GM12801 (cell line): ENCODE results near the gene ACAP1.

Source experiments
- TF ChIP-seq, protein P1 (sequence below): IDR thresholded peaks from one replicate; pipeline ENCODE4 v1.5.1; 2011; ENCODE audit warnings: control low read depth; ENCODE audit not compliant: insufficient read length; ENCODE audit errors: extremely low read depth

Gene ACAP1

DNA sequence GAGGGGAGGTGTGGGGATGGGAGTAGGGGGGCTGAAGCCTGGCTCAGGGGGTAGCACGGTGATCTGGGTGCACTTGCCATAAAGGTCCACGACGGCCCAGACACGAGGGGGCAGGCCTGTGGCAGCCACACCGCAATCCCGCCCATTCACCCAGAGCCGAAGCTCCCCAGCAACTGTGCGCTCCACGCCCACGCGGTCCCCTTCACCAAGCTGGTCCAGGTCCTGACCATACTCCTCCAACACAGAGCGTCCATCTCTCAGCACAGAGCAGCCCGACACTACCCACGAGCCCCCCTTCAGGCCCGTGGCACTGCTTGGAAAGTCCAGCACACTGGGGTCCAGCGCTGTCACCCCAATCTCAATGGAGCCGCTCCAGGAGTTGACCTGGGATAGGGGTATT, 8.8 kb upstream of the ACAP1 start:
- TF ChIP-seq, protein P1, sequence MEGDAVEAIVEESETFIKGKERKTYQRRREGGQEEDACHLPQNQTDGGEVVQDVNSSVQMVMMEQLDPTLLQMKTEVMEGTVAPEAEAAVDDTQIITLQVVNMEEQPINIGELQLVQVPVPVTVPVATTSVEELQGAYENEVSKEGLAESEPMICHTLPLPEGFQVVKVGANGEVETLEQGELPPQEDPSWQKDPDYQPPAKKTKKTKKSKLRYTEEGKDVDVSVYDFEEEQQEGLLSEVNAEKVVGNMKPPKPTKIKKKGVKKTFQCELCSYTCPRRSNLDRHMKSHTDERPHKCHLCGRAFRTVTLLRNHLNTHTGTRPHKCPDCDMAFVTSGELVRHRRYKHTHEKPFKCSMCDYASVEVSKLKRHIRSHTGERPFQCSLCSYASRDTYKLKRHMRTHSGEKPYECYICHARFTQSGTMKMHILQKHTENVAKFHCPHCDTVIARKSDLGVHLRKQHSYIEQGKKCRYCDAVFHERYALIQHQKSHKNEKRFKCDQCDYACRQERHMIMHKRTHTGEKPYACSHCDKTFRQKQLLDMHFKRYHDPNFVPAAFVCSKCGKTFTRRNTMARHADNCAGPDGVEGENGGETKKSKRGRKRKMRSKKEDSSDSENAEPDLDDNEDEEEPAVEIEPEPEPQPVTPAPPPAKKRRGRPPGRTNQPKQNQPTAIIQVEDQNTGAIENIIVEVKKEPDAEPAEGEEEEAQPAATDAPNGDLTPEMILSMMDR, result no peak

DNA sequence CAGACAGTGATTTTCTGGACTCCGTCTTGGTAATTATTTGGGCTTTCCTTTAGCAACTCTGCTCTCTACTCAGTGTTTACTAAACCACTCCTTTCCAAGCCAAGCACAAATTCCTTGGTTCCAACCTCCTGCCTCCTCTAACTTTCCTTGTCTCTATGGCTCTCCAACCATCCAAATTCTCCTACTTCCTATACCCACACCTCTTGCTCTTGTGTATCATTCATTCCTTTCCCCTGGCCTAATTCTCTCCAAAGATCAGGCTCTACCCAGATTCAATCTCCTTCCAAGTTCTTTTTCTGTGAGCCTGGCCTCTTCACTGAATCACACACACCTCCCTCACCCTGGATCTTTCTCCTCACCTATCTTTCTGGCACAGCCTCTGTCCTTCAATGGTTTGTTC, 8.3 kb upstream of the ACAP1 start:
- TF ChIP-seq, protein P1, result no peak

DNA sequence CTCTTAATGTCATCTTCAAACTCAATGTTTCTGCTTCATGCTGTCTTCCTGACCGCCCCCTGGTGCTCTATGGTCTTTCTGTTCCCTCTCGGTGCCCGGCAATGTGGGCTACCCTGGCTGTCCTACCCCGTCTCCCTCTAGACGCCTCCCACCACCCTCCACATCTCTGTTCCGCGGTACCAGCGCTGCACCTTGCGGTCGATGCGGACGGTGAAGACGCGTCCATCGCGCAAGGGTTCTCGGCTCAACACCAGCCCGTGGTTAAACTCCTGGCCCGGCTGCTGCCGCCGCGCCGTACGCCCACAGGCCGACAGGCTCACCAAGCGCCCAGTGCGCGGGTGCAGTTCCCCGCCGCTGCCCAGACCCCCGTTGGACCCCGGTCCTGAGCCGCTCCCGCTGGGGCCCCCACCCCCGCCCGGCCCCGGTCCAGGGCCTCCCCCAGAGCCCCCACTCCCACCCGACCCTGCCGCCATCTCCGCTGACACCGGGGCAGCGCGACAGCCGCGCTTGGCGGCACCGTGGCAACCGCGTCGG, 7.4 kb upstream of the ACAP1 start, which contains the start of gene NEURL4:
Gene NEURL4, minus strand, starts transcription at position 496 of the 534 bp plus-strand sequence. Its CDS starts 23 bp downstream, at position 473.
- TF ChIP-seq, protein P1, result no peak

DNA sequence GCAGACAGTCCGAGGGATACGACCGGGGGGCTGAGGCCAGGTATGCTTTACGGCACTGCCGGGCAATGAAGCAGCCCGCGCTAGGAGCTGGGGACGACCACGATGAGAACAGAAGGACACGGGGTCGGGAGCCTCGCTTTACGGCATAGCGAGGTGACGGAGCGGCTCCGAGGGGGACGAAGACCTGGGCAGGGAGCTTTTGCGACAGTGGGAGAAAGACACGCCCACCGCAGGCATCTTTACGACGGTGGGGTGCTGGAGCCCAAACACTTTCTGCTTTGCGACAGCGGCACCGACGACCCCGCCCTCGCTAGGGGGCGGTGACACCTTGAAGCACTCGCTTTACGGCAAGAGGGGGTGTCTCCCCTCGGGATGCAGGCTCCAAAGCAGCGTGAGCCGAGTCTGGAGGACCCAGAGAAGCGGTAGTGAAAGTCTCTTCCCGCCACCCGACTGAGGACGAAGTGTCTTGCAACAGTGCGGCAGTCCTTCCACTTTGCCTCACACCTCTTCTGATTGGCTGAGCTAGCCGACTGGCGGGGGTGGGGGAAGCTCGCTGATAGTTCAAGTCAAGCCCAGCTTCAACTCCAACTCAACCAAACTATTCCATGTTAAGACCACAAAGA, 6.8 kb upstream of the ACAP1 start:
- TF ChIP-seq, protein P1, result no peak

DNA sequence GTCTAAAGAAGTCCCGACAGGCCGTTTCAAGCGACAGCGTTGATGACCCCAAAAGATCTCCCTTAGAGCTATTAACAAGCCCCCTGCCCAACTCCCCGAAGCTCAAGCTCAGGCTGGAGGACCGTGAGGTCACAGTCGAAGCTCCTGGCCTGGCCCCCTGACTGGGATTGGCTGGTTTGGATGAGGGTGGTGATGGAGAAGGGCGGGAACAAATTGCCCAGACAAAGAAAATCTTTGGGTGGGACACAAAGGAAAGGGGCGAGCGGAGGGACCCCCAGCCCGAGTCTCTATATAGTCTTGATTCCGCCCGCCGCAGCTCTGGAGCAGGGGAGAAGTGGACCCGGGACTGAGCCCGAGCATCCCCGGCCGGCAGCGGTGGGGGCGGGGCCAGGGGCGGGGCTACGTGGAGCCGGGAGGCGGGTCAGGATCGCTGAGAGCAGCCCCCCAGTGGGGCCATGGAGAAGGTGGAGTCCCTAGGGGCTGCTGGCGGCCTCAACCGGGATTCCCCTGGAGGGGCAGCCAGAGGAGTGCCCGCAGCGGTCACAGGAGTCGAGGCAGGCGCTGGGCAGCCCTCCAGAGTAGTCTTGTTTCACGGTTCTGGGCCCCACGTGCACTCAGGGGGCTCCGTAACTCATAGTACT, 6.2 kb upstream of the ACAP1 start:
- TF ChIP-seq, protein P1, result no peak

DNA sequence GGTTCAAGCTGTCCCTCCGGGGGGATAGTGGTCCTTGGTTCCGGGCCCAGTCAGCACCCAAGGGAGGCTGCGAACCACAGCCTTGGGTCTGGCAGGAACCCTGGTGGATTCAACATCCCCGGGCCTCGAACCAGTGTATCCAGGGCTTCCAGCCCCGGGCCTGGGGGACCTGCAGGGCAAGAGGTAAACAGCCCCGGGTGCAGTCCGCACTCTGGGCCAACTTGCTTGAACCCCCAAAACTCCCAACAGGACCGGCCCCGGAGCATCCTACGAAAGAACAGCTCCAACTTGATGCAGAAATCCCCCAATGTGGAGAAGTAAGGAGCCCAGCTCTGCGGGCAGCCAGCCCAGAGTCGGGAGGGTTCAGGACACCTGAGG, 5.7 kb upstream of the ACAP1 start:
- TF ChIP-seq, protein P1, result no peak

DNA sequence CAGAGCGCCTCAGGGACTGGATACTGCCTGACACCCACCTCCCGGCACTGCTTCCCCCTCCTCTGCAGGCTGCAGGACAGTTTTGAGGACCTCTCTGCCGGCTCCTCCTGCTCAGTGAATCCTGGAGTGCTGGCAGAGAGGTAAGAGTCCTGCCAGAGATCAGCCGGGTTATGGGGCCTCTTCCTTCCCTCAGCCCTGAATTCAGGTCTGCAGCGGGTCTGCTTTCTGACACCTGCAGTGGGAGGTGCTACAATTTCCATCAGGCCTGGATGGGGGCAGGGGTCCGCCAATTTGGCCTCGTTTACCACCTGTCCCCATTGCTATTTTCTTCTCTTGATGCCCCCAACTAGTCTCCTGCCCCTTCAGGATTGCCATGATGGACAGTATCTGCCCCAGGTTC, 4.2 kb upstream of the ACAP1 start:
- TF ChIP-seq, protein P1, result no peak
